Activated B cell treated with CpG ODN at 0.5 μM for 24 hours (primary cell): Measurements from ENCODE around the gene C2orf92. TPM values are rescaled to one million over a fixed set of nuclear protein-coding genes. Genes with fewer than 3 reads are reported as not detected.

ENCODE experiments used
- ATAC-seq: fragments of 200-7000 bp; cut with Tn5 transposase; one replicate; pipeline ENCODE4 v1.10.0; 2021; ENCODE audit warnings: low read depth, mild to moderate bottlenecking, moderate library complexity
- CTCF ChIA-PET: fragments of 350-600 bp; sonication (Branson Sonifier 250); formaldehyde crosslinking; loops from one replicate; lab custom pipeline; 2021; ENCODE audit warnings: antibody characterized with exemption; lab: Charles Lee
- POLR2A ChIA-PET: fragments of 350-600 bp; sonication (Branson Sonifier 250); formaldehyde crosslinking; loops from one replicate; lab custom pipeline; 2021; ENCODE audit warnings: antibody characterized with exemption; lab: Charles Lee
- DNase-seq: peaks from one replicate; pipeline ENCODE4 v3.0.0; 2022
- H3K27ac Mint-ChIP-seq: one replicate; pipeline ENCODE4 v1.8.0; 2020; ENCODE audit warnings: mixed read lengths
- H3K27me3 Mint-ChIP-seq: one replicate; pipeline ENCODE4 v1.8.0; 2021; ENCODE audit warnings: mixed read lengths
- H3K36me3 Mint-ChIP-seq: one replicate; pipeline ENCODE4 v1.8.0; 2021; ENCODE audit warnings: low read depth, mixed read lengths
- H3K4me1 Mint-ChIP-seq: one replicate; pipeline ENCODE4 v1.8.0; 2021; ENCODE audit warnings: mixed read lengths
- H3K4me3 Mint-ChIP-seq: one replicate; pipeline ENCODE4 v1.8.0; 2020; ENCODE audit warnings: mild to moderate bottlenecking, mixed read lengths
- H3K9me3 Mint-ChIP-seq: one replicate; pipeline ENCODE4 v1.8.0; 2020; ENCODE audit warnings: mixed read lengths
- CTCF ChIP-seq: fragments of 200-600 bp; IDR thresholded peaks from one replicate; pipeline ENCODE4 v1.8.0; 2022; ENCODE audit warnings: antibody characterized with exemption, mild to moderate bottlenecking
- intact Hi-C: fragments of 100-400 bp; cut with micrococcal nuclease; formaldehyde crosslinking; loops from one replicate; pipeline ENCODE4 v1.15.1; 2024
- total RNA-seq: library from RNA; stranded (reverse); gene quantifications from 2 replicates; pipeline ENCODE4 v1.2.3, GENCODE V29; 2022

Gene C2orf92
- total RNA-seq, 1 donor from 2014 or later = 14.4 TPM

GRCh38 chr2:97656905-97657587 is 12.5 kb upstream of the C2orf92 start:
- CTCF ChIA-PET = no interaction called here
- H3K4me3 Mint-ChIP-seq = no peak overlapping the region
- H3K9me3 Mint-ChIP-seq = no peaks in the 10 kb centered on the region
- TF ChIP-seq CTCF = no peak
- no peak overlapping the region for H3K27ac Mint-ChIP-seq
- intact Hi-C loops = no loop called here
- ATAC-seq (no peak), DNase-seq (no peak)
- POLR2A ChIA-PET = no interaction called here
- peaks cover 52% of the 10 kb centered on the region for H3K36me3 Mint-ChIP-seq
- no peaks in the 10 kb centered on the region for H3K27me3 Mint-ChIP-seq
- H3K4me1 Mint-ChIP-seq = peaks cover 10% of the 10 kb centered on the region

- no peak for TF ChIP-seq CTCF
- POLR2A ChIA-PET = no interaction called here
- H3K27ac Mint-ChIP-seq = no peak overlapping the region
- H3K9me3 Mint-ChIP-seq = no peaks in the 10 kb centered on the region
- peaks cover 21% of the 10 kb centered on the region for H3K4me1 Mint-ChIP-seq
- intact Hi-C loops = no loop called here
- H3K27me3 Mint-ChIP-seq = no peaks in the 10 kb centered on the region
- no peak overlapping the region for H3K4me3 Mint-ChIP-seq
- CTCF ChIA-PET = no interaction called here
- peaks cover 56% of the 10 kb centered on the region for H3K36me3 Mint-ChIP-seq
- ATAC-seq (no peak), DNase-seq (no peak)
Measured at GRCh38 chr2:97657986-97658690, 11.4 kb upstream of the C2orf92 start.

GRCh38 chr2:97658691-97659157 is 10.8 kb upstream of the C2orf92 start:
- no peak overlapping the region for H3K27ac Mint-ChIP-seq
- no peaks in the 10 kb centered on the region for H3K27me3 Mint-ChIP-seq
- no peaks in the 10 kb centered on the region for H3K9me3 Mint-ChIP-seq
- DNase-seq (no peak), ATAC-seq (no peak)
- no peak for TF ChIP-seq CTCF
- H3K4me1 Mint-ChIP-seq = peaks cover 23% of the 10 kb centered on the region
- POLR2A ChIA-PET = interaction anchor here (7.5 kb wide), 1 partner anchor 11 kb away, joined by 207 read pairs; the partner anchor contains the start of gene COX5B
- H3K4me3 Mint-ChIP-seq = no peak overlapping the region
- H3K36me3 Mint-ChIP-seq = peaks cover 59% of the 10 kb centered on the region
- intact Hi-C loops = no loop called here
- CTCF ChIA-PET = no interaction called here

GRCh38 chr2:97659256-97660043 is 10.1 kb upstream of the C2orf92 start:
- intact Hi-C loops = loop anchor here (5.0 to 10.0 kb wide), 8 partner anchors 88 to 1833 kb away; partner anchors contain the start of genes ANKRD39, C2orf15, CNNM3 and CNNM4
- H3K36me3 Mint-ChIP-seq = peaks cover 57% of the 10 kb centered on the region
- CTCF ChIA-PET = interaction anchor here (0.7 kb wide), 1 partner anchor 828 kb away, joined by 3 read pairs; no protein-coding TSS in a partner anchor
- TF ChIP-seq CTCF = no peak
- no peak overlapping the region for H3K27ac Mint-ChIP-seq
- no peaks in the 10 kb centered on the region for H3K9me3 Mint-ChIP-seq
- H3K27me3 Mint-ChIP-seq = no peaks in the 10 kb centered on the region
- ATAC-seq = no peak
- POLR2A ChIA-PET = interaction anchor here (7.5 kb wide), 1 partner anchor 12 kb away, joined by 207 read pairs; the partner anchor contains the start of gene COX5B
- no peak for DNase-seq
- no peak overlapping the region for H3K4me3 Mint-ChIP-seq
- H3K4me1 Mint-ChIP-seq = peaks cover 23% of the 10 kb centered on the region
